Mammary epithelial cell (primary cell): Measurements from ENCODE around the gene ATP10D.

ENCODE experiments used
- EZH2 ChIP-seq: IDR thresholded peaks from 2 replicates; pipeline ENCODE4 v1.6.1; 2012; ENCODE audit warnings: low read length, inconsistent platforms, borderline replicate concordance
- TF ChIP-seq, protein P1 (sequence below), 2 donors: IDR thresholded peaks in 1 of 2; conservative IDR thresholded peaks in 1 of 2; 2 replicates each; pipeline ENCODE4 v1.5.1; 2011 to 2012; ENCODE audit warnings: inconsistent platforms in 2 of 2, low read length in 2 of 2, mild to moderate bottlenecking in 2 of 2, control low read depth in 1 of 2, low read depth in 1 of 2; ENCODE audit not compliant: insufficient read depth in 1 of 2; ENCODE audit errors: extremely low read depth in 1 of 2

DNA sequence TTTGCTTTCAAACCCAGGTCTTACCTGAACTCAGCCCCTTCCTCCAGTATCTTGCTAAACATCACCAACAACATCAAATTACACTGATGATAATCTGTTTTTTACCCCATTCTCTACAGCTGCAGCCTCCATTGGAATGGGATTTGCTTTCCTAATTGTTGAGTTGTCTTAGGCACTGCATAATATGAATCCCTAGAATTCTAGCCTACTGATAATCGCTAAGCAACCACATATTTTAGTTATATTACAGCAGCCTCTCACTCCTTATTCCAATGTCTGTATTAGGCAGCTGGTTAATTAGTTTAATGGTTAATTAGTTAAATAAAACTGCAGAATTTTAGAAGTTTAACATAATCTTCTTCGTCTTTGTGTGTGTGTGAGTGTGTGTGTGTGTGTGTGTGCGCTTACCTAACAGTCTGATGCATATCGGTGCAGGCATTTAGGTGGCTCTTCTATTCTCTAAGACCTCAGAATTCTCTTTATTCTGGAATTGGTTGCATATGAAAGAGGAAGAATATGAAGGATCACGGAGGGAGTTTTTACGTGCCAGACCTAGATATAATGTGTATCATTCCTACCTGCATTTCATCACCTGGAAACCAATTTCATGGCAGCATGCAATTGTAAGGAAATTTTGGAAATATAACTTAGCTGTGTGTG is 16.2 kb upstream of the ATP10D start:
- TF ChIP-seq, protein P1, sequence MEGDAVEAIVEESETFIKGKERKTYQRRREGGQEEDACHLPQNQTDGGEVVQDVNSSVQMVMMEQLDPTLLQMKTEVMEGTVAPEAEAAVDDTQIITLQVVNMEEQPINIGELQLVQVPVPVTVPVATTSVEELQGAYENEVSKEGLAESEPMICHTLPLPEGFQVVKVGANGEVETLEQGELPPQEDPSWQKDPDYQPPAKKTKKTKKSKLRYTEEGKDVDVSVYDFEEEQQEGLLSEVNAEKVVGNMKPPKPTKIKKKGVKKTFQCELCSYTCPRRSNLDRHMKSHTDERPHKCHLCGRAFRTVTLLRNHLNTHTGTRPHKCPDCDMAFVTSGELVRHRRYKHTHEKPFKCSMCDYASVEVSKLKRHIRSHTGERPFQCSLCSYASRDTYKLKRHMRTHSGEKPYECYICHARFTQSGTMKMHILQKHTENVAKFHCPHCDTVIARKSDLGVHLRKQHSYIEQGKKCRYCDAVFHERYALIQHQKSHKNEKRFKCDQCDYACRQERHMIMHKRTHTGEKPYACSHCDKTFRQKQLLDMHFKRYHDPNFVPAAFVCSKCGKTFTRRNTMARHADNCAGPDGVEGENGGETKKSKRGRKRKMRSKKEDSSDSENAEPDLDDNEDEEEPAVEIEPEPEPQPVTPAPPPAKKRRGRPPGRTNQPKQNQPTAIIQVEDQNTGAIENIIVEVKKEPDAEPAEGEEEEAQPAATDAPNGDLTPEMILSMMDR (conservative IDR thresholded peaks at IDR 0.05 in 1 of 2, IDR thresholded peaks at IDR 0.05 in 1 of 2; ENCODE audit: extremely low read depth in 1 of 2, insufficient read depth in 1 of 2, low read depth in 1 of 2, low read length in 2 of 2): no peak
- TF ChIP-seq EZH2: no peak
